ENCODE measurements around the gene RALGAPB. TPM values are rescaled to one million over a fixed set of nuclear protein-coding genes. Genes with fewer than 3 reads are reported as not detected.

RALGAPB gene
- total RNA-seq, 1 experiment from 2014 or later = 20.0 TPM

GRCh38 chr20:38547288-38548085, 74.8 kb downstream of the RALGAPB start:
- no peak for DNase-seq (ENCODE audit: low spot score)

- no peak for DNase-seq (ENCODE audit: low spot score)
These were observed 75.9 kb downstream of the RALGAPB start for GRCh38 chr20:38548356-38549083.

GRCh38 chr20:38550274-38550673, 77.6 kb downstream of the RALGAPB start:
- no peak for DNase-seq (ENCODE audit: low spot score)

GRCh38 chr20:38551056-38551626, 78.5 kb downstream of the RALGAPB start:
- no peak for DNase-seq (ENCODE audit: low spot score)

- no peak for DNase-seq (ENCODE audit: low spot score)
These were observed 82.3 kb downstream of the RALGAPB start for GRCh38 chr20:38554986-38555385.

- DNase-seq (ENCODE audit: low spot score) = no peak
These were observed 82.8 kb downstream of the RALGAPB start for GRCh38 chr20:38555395-38555794.

- no peak for DNase-seq (ENCODE audit: low spot score)
These were observed 84.5 kb downstream of the RALGAPB start for GRCh38 chr20:38557174-38557573.

GRCh38 chr20:38558596-38559360, 86.1 kb downstream of the RALGAPB start:
- DNase-seq (ENCODE audit: low spot score) = no peak

- no peak for DNase-seq (ENCODE audit: low spot score)
These were observed 87.1 kb downstream of the RALGAPB start for GRCh38 chr20:38559764-38560163.

GRCh38 chr20:38563802-38564431, 91.3 kb downstream of the RALGAPB start:
- DNase-seq (ENCODE audit: low spot score) = no peak

- DNase-seq (ENCODE audit: low spot score) = no peak
These were observed 92.0 kb downstream of the RALGAPB start for GRCh38 chr20:38564680-38565079.

GRCh38 chr20:38566036-38566598, 93.5 kb downstream of the RALGAPB start:
- no peak for DNase-seq (ENCODE audit: low spot score)

GRCh38 chr20:38569747-38570525, 97.3 kb downstream of the RALGAPB start:
- no peak for DNase-seq (ENCODE audit: low spot score)

GRCh38 chr20:38573413-38573812, 100.8 kb downstream of the RALGAPB start:
- DNase-seq (ENCODE audit: low spot score) = no peak

- no peak for DNase-seq (ENCODE audit: low spot score)
These were observed 106.7 kb downstream of the RALGAPB start for GRCh38 chr20:38579219-38579910.

- DNase-seq (ENCODE audit: low spot score) = no peak
These were observed 107.3 kb downstream of the RALGAPB start for GRCh38 chr20:38579921-38580320.

- no peak for DNase-seq (ENCODE audit: low spot score)
These were observed 108.4 kb downstream of the RALGAPB start, which contains the start of gene ADIG for GRCh38 chr20:38581013-38581412. TSS of gene ADIG (plus strand) at chr20:38581197. CDS start at chr20:38581251, 54 bp downstream.

GRCh38 chr20:38581830-38582358, 109.3 kb downstream of the RALGAPB start:
- no peak for DNase-seq (ENCODE audit: low spot score)

GRCh38 chr20:38583306-38583705, 110.7 kb downstream of the RALGAPB start:
- DNase-seq (ENCODE audit: low spot score) = no peak

All from A172 (cell line).